Brain pericyte (primary cell): ENCODE results near the gene FBXO24.

Experiments
- DNase-seq: peaks from one replicate; pipeline ENCODE4 v3.0.0-alpha.2; 2012; ENCODE audit warnings: low read depth, low spot score

FBXO24 gene

DNA sequence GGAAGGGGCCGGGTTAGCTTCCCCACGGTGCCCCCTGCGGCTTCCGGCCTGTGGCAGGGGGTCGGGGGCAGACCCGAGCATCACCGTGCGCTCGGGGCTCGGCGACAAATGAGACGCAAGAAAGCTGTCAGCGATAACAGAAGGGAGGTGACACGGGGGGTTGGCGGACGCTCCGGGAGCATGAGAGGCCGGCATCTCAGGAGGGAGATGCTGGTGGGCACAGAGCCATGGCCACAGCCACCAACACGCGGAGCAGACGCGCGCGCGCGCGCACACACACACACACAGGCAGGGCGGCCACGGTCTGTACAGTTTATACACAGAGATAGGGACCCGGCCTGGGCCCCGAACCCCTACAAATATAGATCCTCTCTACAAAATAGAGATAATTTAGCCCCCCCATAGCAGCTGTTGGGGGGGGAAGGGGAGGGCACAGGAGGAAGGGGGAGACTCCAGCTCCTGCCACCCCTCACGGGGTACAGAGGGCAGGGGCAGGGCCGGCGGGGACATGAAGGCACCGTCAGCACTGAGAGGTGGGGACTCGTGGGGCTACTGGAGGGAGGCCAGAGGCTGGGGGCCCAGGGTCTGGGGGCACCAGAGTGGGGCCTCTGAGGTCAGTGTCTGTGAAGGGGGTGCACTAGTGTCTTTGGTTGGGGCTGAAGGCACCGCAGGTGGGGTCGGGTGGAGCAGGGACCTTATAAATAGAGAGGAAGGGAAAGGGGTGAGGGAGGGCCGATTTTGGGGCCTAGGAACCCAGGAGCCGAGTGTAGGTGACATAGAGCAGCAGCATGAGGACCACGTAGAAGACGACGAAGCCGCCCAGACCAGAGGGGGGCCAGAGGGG, 11.5 kb upstream of the FBXO24 start:
- no peak for DNase-seq

DNA sequence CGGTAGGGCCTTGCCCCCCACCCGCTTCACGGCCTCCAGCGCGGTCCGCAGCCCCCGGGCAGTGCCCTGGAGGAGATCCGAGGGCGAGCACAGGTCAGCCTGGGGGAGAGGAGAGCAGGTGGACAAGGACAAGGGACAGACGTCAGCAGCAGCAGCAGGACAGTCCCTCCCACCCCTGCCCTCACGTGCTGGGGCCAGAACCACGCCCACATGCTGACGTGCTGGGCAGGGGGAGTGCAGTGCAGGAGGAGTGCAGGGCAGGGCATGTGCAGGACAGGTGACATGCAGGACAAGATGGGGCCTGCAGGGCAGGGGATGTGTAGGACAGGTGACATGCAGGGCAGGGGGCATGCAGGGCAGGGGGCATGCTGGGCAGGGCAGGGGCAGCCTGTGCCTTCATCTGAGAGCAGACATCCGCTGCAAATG, 10.9 kb upstream of the FBXO24 start:
- DNase-seq, result no peak

- no peak for DNase-seq
Observed at GRCh38 chr7:100575746-100576383, 10.3 kb upstream of the FBXO24 start.

- no peak for DNase-seq
Observed at GRCh38 chr7:100576384-100576993, 9.6 kb upstream of the FBXO24 start.

DNA sequence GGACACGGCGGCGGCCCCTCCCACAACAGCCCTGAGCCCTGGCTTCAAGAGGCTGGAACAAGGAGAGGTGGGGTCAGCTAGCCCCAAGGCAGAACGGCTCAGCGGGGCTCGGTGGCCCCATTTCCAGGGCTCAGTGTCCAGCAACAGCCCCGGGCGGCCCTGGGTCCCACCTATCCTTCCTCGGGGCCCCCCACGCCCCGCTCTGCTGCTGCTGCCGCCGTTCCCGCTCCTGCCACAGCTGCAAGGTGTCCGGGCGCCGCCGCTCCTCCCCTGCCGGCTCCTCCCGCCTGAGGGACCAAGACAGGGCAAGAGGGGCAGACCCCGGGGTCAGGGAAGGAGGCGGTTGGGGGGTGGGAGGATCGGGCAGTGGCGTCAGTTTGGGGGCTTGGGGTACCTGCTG, 9.0 kb upstream of the FBXO24 start:
- DNase-seq, result no peak

- no peak for DNase-seq
Observed at GRCh38 chr7:100577507-100577906, 8.6 kb upstream of the FBXO24 start.

DNA sequence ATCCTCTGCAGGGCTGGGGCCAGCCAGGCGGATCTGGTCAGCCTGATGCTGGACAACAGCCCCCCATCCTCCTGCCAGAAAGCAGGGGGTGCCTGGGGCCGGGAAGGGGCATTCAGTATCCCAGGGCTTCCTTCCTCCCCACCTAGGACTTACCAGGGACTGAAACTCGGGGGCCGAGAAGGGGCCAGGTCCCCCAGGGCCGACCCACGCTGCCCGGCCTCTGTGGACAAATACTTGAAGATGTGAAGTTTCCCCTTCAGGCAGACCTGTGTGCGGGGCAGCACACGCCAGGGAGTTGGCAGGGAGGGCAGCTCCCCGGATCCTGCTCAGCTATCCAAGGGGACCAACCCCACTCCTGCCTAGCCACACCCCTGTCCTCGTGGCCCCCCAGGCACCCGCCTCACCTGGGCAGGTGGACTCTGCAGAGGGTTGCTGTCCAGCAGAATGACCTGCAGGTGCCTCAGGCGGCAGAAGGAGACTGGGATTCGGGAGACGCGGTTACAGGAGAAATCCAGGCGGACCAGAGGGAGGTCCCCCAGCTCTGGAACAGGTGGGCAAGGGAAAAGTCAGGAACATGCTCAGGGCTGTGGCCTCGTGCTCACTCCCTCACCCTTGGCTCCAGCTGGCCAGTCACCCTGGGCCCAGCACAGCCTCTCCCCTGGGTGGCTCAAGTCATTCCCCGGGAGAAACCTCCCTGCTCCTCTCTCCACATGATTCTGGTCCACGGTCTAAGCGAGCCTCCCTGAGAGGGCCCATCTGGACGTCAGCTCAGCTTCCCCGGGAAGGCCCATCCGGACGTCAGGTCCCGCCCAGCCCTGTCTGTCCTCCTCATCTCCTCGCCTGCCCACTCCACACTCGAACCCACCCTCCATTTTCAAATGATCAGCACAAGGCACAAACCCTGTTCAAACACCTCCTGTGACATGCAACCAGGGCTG, 7.6 kb upstream of the FBXO24 start:
- no peak for DNase-seq

DNA sequence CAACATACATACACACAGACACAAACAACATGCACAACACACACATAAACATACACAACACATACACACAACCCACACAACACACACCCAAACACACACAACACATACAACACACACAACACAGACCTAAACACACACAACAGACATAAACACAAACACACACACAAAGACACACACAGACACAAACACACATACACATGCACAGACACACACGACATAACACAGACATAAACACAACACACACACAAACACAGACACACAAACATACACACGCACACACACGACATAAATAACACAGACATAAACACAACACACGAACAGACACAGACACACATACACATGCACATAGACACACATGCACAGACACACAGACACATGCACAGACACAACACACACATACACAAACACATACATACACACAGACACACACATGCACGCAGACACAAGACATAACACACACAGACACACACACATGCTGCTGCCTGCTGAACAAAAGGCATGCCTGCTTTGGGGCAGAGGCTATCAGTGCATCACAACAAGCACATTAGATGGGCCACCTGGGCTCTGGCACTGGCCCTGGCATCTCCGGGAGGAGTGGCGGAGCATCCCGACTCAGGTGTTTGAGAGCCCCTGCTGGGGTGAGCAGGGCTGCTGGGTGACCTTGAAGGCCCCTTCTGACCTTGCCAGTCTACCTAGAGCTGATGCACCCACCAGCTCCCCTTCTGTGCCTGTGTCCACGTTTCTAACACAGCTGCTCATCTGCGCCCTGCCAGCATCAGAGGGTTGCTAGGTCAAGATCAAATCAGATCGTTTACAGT, 5.5 kb upstream of the FBXO24 start:
- no peak for DNase-seq

DNA sequence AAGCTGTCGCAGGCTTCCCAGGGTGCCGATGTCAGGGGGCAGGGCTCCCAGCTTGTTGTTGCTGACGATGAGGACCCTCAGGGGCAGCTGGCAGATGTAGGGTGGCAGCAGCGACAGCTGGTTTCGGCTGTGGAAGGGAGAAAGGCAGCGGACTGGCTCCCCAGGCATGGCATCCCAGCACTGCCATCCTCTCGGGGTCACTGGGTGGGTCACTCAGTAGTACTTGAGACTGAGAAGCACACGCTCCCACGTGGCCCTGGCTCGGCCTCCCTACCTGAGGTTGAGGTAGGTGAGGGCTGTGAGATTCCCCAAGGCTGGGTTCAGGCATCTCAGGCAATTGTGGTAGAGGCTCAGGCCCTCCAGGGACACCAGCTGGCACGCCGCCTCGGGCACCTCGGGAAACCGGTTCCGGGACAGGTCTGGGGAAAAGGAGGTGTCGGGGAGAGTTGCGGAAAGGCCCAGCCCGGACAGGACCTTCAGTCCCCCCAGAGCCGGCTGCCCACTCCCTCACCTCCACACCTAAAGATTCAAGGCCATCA, 4.0 kb upstream of the FBXO24 start:
- DNase-seq, result no peak

DNA sequence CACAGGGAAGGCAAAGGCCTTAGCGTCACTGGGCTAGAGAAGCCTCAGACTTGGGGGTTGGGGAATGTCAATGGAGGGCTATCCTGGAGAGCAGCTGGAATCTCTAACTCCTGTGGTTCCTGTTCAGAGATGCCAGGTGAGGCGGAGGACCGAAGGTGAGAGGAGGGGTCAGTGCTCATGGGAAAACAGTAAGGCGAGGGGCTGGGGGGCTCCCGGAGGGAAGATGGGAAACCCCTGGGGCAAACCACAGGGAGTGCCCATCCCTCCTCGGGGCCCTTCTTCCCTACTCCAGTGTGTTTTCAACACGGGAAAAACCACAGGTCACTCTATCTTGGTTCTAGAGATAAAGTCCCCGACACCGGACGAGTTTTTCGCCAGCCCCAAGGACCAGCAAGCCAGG, 3.5 kb upstream of the FBXO24 start:
- no peak for DNase-seq

- DNase-seq, result no peak
Observed at GRCh38 chr7:100583132-100584053, 2.7 kb upstream of the FBXO24 start.

DNA sequence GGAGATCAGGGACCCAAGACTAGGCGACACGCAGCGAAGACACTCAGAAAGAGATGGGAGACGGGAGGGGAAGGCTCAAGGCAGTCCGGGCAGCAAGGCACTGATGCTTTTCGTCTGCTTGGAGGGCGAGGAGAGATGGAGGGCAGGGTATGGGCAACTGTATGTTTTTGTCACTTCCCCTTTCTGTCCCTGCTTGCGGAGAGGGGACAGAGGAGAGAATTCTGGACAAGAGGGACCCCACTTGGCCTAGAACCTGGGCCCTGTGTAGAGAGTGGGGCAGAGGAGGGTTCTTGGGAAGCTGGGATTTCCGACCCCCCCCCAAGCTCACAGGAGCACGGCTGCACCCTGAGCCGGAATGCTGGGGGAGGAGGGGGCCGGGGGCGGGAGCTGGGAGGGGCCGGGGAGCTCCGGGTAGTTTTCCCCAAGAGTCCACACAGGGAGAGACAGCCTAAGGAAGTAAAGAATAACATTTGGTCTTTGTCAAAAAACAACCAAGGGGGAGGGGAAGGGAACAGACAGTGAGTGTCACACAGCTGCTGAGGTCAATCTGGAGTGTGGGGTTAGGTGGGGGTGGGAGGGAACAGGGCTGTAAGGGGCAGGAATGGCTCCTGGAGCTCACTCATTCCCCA, 2.0 kb upstream of the FBXO24 start:
- no peak for DNase-seq

DNA sequence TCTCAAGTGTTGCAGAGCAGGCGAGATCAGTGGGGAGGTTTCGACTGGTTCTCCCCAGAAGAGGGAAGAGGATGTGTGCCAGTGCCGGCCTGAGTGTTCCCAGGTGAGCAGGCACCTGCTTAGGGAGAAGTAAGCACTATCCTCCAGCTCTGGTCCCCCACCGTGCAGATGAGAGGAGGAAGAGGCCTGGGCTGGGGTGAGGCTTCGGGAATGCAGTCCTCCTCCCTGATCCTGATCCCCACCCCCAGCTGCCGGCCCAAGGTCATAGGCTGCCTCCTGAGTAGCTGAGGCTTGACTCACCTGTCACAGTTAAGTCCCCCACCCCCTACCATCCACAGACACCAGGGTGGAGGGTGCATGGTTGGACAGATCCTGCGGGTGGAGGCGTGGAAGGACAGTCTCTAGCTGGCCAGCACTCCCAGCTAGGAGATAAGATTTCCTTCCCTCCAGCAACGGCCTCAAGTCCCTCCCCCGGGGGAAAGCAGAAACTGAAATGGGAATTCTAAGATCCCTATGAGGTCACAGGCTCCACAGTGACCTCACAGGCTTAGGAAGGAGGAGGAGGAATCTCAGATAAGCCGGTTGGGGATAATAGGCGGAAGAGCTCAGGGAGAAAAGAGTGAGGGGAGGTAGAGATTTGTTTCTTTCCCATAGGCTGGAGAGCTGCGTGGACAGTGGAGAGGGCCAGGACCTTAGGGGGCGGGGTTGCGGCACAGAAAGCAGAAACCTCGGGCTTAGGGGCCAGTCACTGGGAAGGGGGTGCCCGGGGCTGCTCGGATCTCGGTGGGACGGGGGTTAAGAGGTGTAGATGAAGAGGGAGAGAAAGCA, 1.2 kb upstream of the FBXO24 start:
- DNase-seq, result no peak

- DNase-seq, result no peak
Observed at GRCh38 chr7:100585511-100586265, 440 bp upstream of the FBXO24 start, which contains the start of gene LRCH4. LRCH4 (minus strand) TSS chr7:100586129; CDS start chr7:100586100, 29 bp downstream.

- no peak for DNase-seq
Observed at GRCh38 chr7:100588438-100588837, 2.3 kb downstream of the FBXO24 start.

- no peak for DNase-seq
Observed at GRCh38 chr7:100589341-100589947, 3.3 kb downstream of the FBXO24 start.
